ENCODE data around the gene ZYX. TPM values are rescaled to one million over a fixed set of nuclear protein-coding genes. Genes with fewer than 3 reads are reported as not detected.
"Not testable (repeated sequence)": the region's sequence is repeated elsewhere in the genome, so short reads cannot be mapped to it uniquely, and the experiment has no call there.

ZYX gene
- total RNA-seq, 1 donor from 2014 or later: 75.9 TPM

- intact Hi-C loops (cut with DNase I): loop anchor here (10.0 kb wide), 1 partner anchor 512 kb away; the partner anchor contains the start of gene TCAF1
- ATAC-seq (no peak), DNase-seq (ENCODE audit: missing footprints) (peak; percentile 30)
These were observed 11.7 kb downstream of the ZYX start for GRCh38 chr7:143392875-143393266.

GRCh38 chr7:143393267-143394041 lies 12.3 kb downstream of the ZYX start:
- ATAC-seq: no peak

GRCh38 chr7:143394068-143394467 lies 12.9 kb downstream of the ZYX start:
- intact Hi-C loops (cut with DNase I): loop anchor here (10.0 kb wide), 1 partner anchor 511 kb away; the partner anchor contains the start of gene TCAF1
- ATAC-seq (no peak), DNase-seq (ENCODE audit: missing footprints) (no peak)

More at GRCh38 chr7:143393267-143394041, 12.3 kb downstream of the ZYX start:
- peak; percentile 63 for DNase-seq (ENCODE audit: missing footprints)
- intact Hi-C loops (cut with DNase I): loop anchor here (10.0 kb wide), 1 partner anchor 511 kb away; the partner anchor contains the start of gene TCAF1

GRCh38 chr7:143394777-143395176 lies 13.6 kb downstream of the ZYX start:
- peak; percentile 15 for DNase-seq (ENCODE audit: missing footprints)
- no peak for ATAC-seq
- intact Hi-C loops (cut with DNase I): loop anchor here (10.0 kb wide), 1 partner anchor 510 kb away; the partner anchor contains the start of gene TCAF1

- DNase-seq (ENCODE audit: missing footprints) (peak; percentile 60), ATAC-seq (peak; percentile 12)
- intact Hi-C loops (cut with DNase I): loop anchor here (10.0 kb wide), 1 partner anchor 509 kb away; the partner anchor contains the start of gene TCAF1
These were observed 14.3 kb downstream of the ZYX start for GRCh38 chr7:143395187-143396149.

- ATAC-seq (no peak), DNase-seq (ENCODE audit: missing footprints) (peak; percentile 39)
- intact Hi-C loops (cut with DNase I): loop anchor here (10.0 kb wide), 1 partner anchor 509 kb away; the partner anchor contains the start of gene TCAF1
These were observed 15.0 kb downstream of the ZYX start for GRCh38 chr7:143396182-143396581.

- DNase-seq (ENCODE audit: missing footprints) (peak; percentile 78), ATAC-seq (peak; percentile 23)
- intact Hi-C loops (cut with DNase I): loop anchor here (10.0 kb wide), 1 partner anchor 508 kb away; the partner anchor contains the start of gene TCAF1
These were observed 15.7 kb downstream of the ZYX start for GRCh38 chr7:143396625-143397556.

GRCh38 chr7:143397710-143398530 lies 16.8 kb downstream of the ZYX start:
- DNase-seq (ENCODE audit: missing footprints): peak; percentile 43
- no peak for ATAC-seq
- intact Hi-C loops (cut with DNase I): loop anchor here (10.0 kb wide), 1 partner anchor 507 kb away; the partner anchor contains the start of gene TCAF1

GRCh38 chr7:143398616-143399015 lies 17.5 kb downstream of the ZYX start:
- intact Hi-C loops (cut with DNase I): loop anchor here (10.0 kb wide), 1 partner anchor 506 kb away; the partner anchor contains the start of gene TCAF1
- DNase-seq (ENCODE audit: missing footprints) (peak; percentile 25), ATAC-seq (no peak)

GRCh38 chr7:143399151-143399550 lies 18.0 kb downstream of the ZYX start:
- DNase-seq (ENCODE audit: missing footprints) (peak; percentile 4), ATAC-seq (no peak)
- intact Hi-C loops (cut with DNase I): loop anchor here (10.0 kb wide), 1 partner anchor 506 kb away; the partner anchor contains the start of gene TCAF1

- DNase-seq (ENCODE audit: missing footprints): peak; percentile 23
- ATAC-seq: no peak
- intact Hi-C loops (cut with DNase I): loop anchor here (10.0 kb wide), 1 partner anchor 505 kb away; the partner anchor contains the start of gene TCAF1
These were observed 18.5 kb downstream of the ZYX start for GRCh38 chr7:143399642-143400041.

GRCh38 chr7:143401265-143401664 lies 20.1 kb downstream of the ZYX start:
- DNase-seq (ENCODE audit: missing footprints): peak; percentile 32
- intact Hi-C loops (cut with DNase I): no loop called here
- no peak for ATAC-seq

GRCh38 chr7:143402233-143402632 lies 21.1 kb downstream of the ZYX start:
- ATAC-seq; intact Hi-C loops (cut with DNase I); DNase-seq (ENCODE audit: missing footprints): not testable (repeated sequence)

GRCh38 chr7:143405173-143406001 lies 24.2 kb downstream of the ZYX start:
- peak; percentile 88 for DNase-seq (ENCODE audit: missing footprints)
- ATAC-seq: peak; percentile 85

GRCh38 chr7:143406002-143406357 lies 24.8 kb downstream of the ZYX start:
- ATAC-seq (no peak), DNase-seq (ENCODE audit: missing footprints) (peak; percentile 44)
- intact Hi-C loops (cut with DNase I): no loop called here

More at GRCh38 chr7:143405173-143406001, 24.2 kb downstream of the ZYX start:
- intact Hi-C loops (cut with DNase I): no loop called here
